IPS DF 4.7 (cell line): ENCODE results near the gene MGLL.

Source experiments
- DNase-seq: peaks from one replicate; pipeline ENCODE4 v3.0.0-alpha.2; 2013; ENCODE audit warnings: low spot score; ENCODE audit errors: extremely low read depth

MGLL gene

GRCh38 chr3:127743351-127744252 lies 78.7 kb downstream of the MGLL start:
- DNase-seq: no peak

GRCh38 chr3:127742580-127742979 lies 79.7 kb downstream of the MGLL start:
- no peak for DNase-seq

GRCh38 chr3:127741690-127742089 lies 80.6 kb downstream of the MGLL start:
- DNase-seq: no peak

GRCh38 chr3:127741246-127741645 lies 81.1 kb downstream of the MGLL start:
- DNase-seq: no peak

- no peak for DNase-seq
Measured at GRCh38 chr3:127740136-127740915, 82.0 kb downstream of the MGLL start.

- no peak for DNase-seq
Measured at GRCh38 chr3:127739347-127740135, 82.8 kb downstream of the MGLL start.

- DNase-seq: no peak
Measured at GRCh38 chr3:127738192-127738840, 84.0 kb downstream of the MGLL start.

GRCh38 chr3:127736801-127737539 lies 85.3 kb downstream of the MGLL start:
- no peak for DNase-seq

GRCh38 chr3:127735767-127736693 lies 86.3 kb downstream of the MGLL start:
- no peak for DNase-seq

- no peak for DNase-seq
Measured at GRCh38 chr3:127734754-127735473, 87.4 kb downstream of the MGLL start.

- DNase-seq: no peak
Measured at GRCh38 chr3:127734181-127734720, 88.1 kb downstream of the MGLL start.

- no peak for DNase-seq
Measured at GRCh38 chr3:127733781-127734180, 88.5 kb downstream of the MGLL start.

GRCh38 chr3:127732879-127733350 lies 89.4 kb downstream of the MGLL start:
- no peak for DNase-seq

GRCh38 chr3:127732303-127732702 lies 90.0 kb downstream of the MGLL start:
- DNase-seq: peak; percentile 33

- DNase-seq: no peak
Measured at GRCh38 chr3:127731546-127732289, 90.6 kb downstream of the MGLL start.

- DNase-seq: no peak
Measured at GRCh38 chr3:127730666-127731295, 91.5 kb downstream of the MGLL start.

GRCh38 chr3:127730171-127730570 lies 92.1 kb downstream of the MGLL start:
- DNase-seq: no peak
